ENCODE measurements around the gene THRB.

THRB gene

DNA sequence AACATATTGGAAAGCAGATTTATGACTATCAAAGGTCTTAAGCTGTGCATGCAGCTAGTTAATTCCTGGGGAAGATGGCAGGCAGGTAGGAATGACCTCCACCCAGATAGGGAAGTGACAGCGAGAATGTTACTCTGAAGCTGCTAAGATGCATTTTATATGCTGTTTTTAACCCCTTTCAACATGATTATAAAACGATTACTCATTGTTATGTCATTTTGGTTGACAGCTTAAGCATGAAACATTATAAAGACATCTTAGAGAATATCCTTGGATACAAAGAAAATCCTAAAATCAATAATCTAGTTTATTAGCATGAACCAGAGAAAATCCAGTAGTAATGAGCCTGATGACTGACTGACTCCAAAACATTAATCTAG lies 329.1 kb downstream of the THRB start:
- no peak for DNase-seq (ENCODE audit: low read depth, low spot score)
- no peaks in the 10 kb centered on the region for H3K9me3 ChIP-seq (ENCODE audit: insufficient read depth, low read length)
- peaks cover 4% of the 10 kb centered on the region for H3K4me1 ChIP-seq (ENCODE audit: insufficient read depth, insufficient read length)
- no peak for TF ChIP-seq YY1 (IDR thresholded peaks at IDR 0.05; ENCODE audit: insufficient read depth, insufficient read length)
- TF ChIP-seq ZNF274 (IDR thresholded peaks at IDR 0.05; ENCODE audit: low read depth, low read length): no peak
- no peak for TF ChIP-seq SUZ12 (IDR thresholded peaks at IDR 0.05; ENCODE audit: extremely low read depth, insufficient read depth, insufficient read length)
- no peaks in the 10 kb centered on the region for H3K36me3 ChIP-seq (ENCODE audit: insufficient read depth, insufficient read length, low read length)
- H3K27me3 ChIP-seq (ENCODE audit: insufficient read depth, insufficient read length): no peaks in the 10 kb centered on the region
- H3K4me3 ChIP-seq (ENCODE audit: insufficient read length, low read depth): no peak overlapping the region
- no peak overlapping the region for H3K9ac ChIP-seq (ENCODE audit: insufficient read length, low read depth)

DNA sequence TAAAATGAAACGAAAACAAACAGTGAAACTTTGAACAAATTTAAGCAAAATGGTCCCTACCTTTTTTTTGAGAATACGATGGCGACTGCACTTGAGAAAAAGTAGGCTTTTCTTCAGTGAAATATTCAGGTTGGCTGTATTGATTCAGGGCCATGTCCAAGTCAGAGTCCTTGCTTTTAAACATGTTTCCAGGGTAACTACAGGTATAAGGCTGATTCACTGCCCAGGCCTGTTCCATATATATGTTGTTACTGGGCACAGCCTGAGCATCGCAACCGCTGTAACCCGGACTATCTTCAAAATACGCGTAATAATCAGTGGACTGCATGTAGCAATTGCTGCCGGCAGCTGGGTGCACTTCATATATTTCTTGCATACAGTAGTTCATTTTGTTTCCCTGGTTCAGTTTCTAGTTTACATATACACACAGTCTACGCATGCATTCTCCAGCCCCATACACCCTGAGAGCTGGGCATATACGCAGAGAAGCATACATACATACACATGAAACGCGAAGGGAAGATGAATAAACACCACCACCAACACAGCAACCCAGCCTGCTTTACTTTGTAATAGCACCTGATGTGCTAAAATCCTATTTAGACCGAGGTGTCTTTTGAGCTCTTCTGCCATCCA lies 329.6 kb downstream of the THRB start:
- no peaks in the 10 kb centered on the region for H3K9me3 ChIP-seq (ENCODE audit: insufficient read depth, low read length)
- no peak overlapping the region for H3K9ac ChIP-seq (ENCODE audit: insufficient read length, low read depth)
- DNase-seq (ENCODE audit: low read depth, low spot score): no peak
- no peaks in the 10 kb centered on the region for H3K36me3 ChIP-seq (ENCODE audit: insufficient read depth, insufficient read length, low read length)
- TF ChIP-seq SUZ12 (IDR thresholded peaks at IDR 0.05; ENCODE audit: extremely low read depth, insufficient read depth, insufficient read length) (no peak), YY1 (IDR thresholded peaks at IDR 0.05; ENCODE audit: insufficient read depth, insufficient read length) (no peak), ZNF274 (IDR thresholded peaks at IDR 0.05; ENCODE audit: low read depth, low read length) (no peak)
- H3K4me3 ChIP-seq (ENCODE audit: insufficient read length, low read depth): no peak overlapping the region
- H3K27me3 ChIP-seq (ENCODE audit: insufficient read depth, insufficient read length): no peaks in the 10 kb centered on the region
- peaks cover 5% of the 10 kb centered on the region for H3K4me1 ChIP-seq (ENCODE audit: insufficient read depth, insufficient read length)

DNA sequence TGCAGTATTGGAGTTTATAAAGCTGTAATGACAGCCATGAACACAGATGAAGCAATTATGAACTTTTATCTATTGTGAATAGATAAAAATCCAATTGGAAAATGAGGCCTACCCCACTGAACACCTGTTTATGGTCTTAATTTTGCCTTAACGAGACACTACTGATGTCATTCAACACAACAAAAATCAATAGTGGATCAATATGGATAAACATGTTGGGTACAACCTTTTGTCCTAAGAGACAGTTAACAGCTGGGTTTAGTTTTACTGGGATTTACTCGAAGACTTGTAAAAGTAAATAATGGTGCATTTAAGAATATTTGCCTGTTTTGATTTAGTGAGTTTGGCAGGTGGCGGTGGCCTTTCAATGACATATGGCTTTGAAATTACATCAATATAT lies 331.7 kb downstream of the THRB start:
- Histone ChIP-seq H3K27me3 (ENCODE audit: insufficient read depth, insufficient read length) (no peaks in the 10 kb centered on the region), H3K36me3 (ENCODE audit: insufficient read depth, insufficient read length, low read length) (no peaks in the 10 kb centered on the region), H3K9me3 (ENCODE audit: insufficient read depth, low read length) (no peaks in the 10 kb centered on the region), H3K4me3 (ENCODE audit: insufficient read length, low read depth) (no peak overlapping the region), H3K4me1 (ENCODE audit: insufficient read depth, insufficient read length) (peaks cover 5% of the 10 kb centered on the region), H3K9ac (ENCODE audit: insufficient read length, low read depth) (no peak overlapping the region)
- no peak for DNase-seq (ENCODE audit: low read depth, low spot score)
- TF ChIP-seq YY1 (IDR thresholded peaks at IDR 0.05; ENCODE audit: insufficient read depth, insufficient read length): no peak
- TF ChIP-seq SUZ12 (IDR thresholded peaks at IDR 0.05; ENCODE audit: extremely low read depth, insufficient read depth, insufficient read length): no peak
- TF ChIP-seq ZNF274 (IDR thresholded peaks at IDR 0.05; ENCODE audit: low read depth, low read length): no peak

DNA sequence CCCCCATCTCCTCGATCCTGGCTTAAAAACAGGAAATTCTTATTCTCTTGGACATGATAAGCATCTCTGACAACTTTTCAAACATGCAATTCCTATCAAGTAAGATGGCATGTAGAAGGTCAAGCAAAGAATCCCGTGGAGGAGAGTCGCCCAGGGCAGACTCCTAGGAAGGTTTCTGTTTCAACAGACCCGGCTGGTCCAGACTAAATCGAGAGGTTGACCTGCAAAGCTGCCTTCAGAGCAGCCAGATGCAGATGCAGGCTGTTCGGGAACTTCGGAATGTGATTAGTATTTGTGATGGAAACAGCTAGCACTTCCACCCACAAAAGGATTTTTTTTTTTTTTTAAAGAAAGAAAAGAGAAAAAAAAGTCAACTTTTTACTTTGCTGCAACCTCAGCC lies 332.8 kb downstream of the THRB start:
- Histone ChIP-seq H3K4me1 (ENCODE audit: insufficient read depth, insufficient read length) (peaks cover 5% of the 10 kb centered on the region), H3K36me3 (ENCODE audit: insufficient read depth, insufficient read length, low read length) (no peaks in the 10 kb centered on the region), H3K9me3 (ENCODE audit: insufficient read depth, low read length) (no peaks in the 10 kb centered on the region), H3K27me3 (ENCODE audit: insufficient read depth, insufficient read length) (no peaks in the 10 kb centered on the region), H3K4me3 (ENCODE audit: insufficient read length, low read depth) (no peak overlapping the region), H3K9ac (ENCODE audit: insufficient read length, low read depth) (no peak overlapping the region)
- peak; percentile 77 for DNase-seq (ENCODE audit: low read depth, low spot score)
- no peak for TF ChIP-seq ZNF274 (IDR thresholded peaks at IDR 0.05; ENCODE audit: low read depth, low read length)
- TF ChIP-seq SUZ12 (IDR thresholded peaks at IDR 0.05; ENCODE audit: extremely low read depth, insufficient read depth, insufficient read length): no peak
- TF ChIP-seq YY1 (IDR thresholded peaks at IDR 0.05; ENCODE audit: insufficient read depth, insufficient read length): no peak

DNA sequence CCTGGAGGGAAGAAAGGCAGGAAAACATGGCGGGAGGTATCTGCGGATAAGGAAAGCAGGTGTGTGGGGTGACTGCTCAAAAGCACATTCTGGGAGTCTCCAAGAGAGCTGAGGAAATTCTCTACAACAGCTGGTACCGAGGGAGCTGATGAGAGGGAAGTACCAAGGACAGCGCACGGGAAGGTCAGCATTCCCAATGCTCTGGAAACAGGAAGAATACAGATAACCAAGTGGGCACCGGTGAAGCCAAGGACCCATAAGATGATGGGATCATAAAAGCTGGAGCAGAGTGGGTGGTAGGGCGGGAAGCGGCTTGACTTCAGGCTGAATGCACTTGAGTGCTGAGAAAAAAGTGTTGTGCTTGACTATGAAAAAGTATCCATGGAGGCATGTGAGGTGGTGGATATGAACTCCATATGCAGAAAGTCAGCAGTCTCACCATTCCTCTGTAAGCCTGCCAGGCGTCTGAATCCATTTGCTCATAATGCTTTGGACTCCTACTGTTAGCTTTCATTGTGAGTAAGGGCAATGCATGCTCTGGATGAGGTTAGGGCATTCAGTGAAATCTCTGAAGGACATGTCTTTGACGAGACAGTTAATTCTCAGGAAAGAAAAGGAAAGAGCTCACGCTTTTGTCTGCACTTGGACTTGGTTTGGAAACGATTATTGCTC lies 334.1 kb downstream of the THRB start:
- Histone ChIP-seq H3K4me1 (ENCODE audit: insufficient read depth, insufficient read length) (peaks cover 8% of the 10 kb centered on the region), H3K9me3 (ENCODE audit: insufficient read depth, low read length) (no peaks in the 10 kb centered on the region), H3K9ac (ENCODE audit: insufficient read length, low read depth) (no peak overlapping the region), H3K4me3 (ENCODE audit: insufficient read length, low read depth) (no peak overlapping the region), H3K36me3 (ENCODE audit: insufficient read depth, insufficient read length, low read length) (no peaks in the 10 kb centered on the region), H3K27me3 (ENCODE audit: insufficient read depth, insufficient read length) (no peaks in the 10 kb centered on the region)
- no peak for DNase-seq (ENCODE audit: low read depth, low spot score)
- TF ChIP-seq ZNF274 (IDR thresholded peaks at IDR 0.05; ENCODE audit: low read depth, low read length) (no peak), SUZ12 (IDR thresholded peaks at IDR 0.05; ENCODE audit: extremely low read depth, insufficient read depth, insufficient read length) (no peak), YY1 (IDR thresholded peaks at IDR 0.05; ENCODE audit: insufficient read depth, insufficient read length) (no peak)

DNA sequence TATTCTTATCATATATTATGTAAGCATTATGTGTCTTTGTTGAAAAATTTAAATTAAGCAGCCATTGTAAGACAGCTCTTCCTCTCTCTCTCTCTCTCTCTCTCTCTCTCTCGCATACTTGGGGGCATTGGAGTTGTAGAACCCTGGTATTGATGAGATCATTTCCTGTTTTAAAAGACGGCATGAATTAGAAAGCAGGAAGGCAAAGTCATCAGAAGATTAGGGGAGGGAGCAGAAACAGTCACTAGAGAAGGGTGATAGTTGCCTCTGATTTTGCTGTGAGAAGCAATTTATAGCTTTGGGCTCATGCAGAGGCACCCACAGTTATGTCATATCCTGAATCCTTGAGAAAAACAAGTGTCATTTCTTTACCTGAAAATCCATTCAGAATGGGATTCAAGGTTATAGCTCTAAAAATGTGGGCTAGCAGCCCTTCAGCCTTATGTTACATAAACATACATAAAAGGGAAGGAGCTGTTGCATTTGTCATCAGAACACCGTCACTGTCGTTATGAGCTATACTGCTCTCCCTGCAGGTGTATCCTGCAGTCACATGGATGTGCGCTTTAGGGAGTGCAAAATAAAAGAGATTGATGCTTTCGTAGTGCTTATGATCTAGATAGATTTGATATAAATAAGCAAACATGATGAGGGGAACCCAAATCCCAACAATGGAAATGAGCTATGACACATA lies 335.7 kb downstream of the THRB start:
- Histone ChIP-seq H3K27me3 (ENCODE audit: insufficient read depth, insufficient read length) (no peaks in the 10 kb centered on the region), H3K36me3 (ENCODE audit: insufficient read depth, insufficient read length, low read length) (no peaks in the 10 kb centered on the region), H3K4me3 (ENCODE audit: insufficient read length, low read depth) (no peak overlapping the region), H3K9ac (ENCODE audit: insufficient read length, low read depth) (no peak overlapping the region), H3K4me1 (ENCODE audit: insufficient read depth, insufficient read length) (peaks cover 8% of the 10 kb centered on the region), H3K9me3 (ENCODE audit: insufficient read depth, low read length) (no peaks in the 10 kb centered on the region)
- DNase-seq (ENCODE audit: low read depth, low spot score): no peak
- TF ChIP-seq SUZ12 (IDR thresholded peaks at IDR 0.05; ENCODE audit: extremely low read depth, insufficient read depth, insufficient read length) (no peak), ZNF274 (IDR thresholded peaks at IDR 0.05; ENCODE audit: low read depth, low read length) (no peak), YY1 (IDR thresholded peaks at IDR 0.05; ENCODE audit: insufficient read depth, insufficient read length) (no peak)

DNA sequence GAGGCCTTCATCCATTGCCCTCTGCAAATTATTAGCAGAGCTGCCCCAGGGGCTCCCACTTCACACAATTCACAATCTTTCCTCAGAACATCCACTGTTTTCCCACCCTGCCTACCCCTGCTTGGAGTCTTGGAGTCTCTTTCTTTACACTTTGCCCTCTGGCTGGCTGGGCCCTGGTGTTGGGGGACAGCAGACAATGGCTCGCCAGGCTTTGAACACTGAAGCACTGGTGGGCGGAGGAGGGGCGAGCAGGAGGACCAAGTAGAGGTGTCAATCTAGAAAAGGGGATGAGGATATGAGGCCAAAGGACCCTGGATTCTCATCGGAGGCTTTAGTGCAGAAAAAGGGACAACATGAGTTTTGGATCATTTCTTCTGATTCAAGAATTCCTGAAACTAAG lies 337.5 kb downstream of the THRB start:
- H3K4me1 ChIP-seq (ENCODE audit: insufficient read depth, insufficient read length): peaks cover 8% of the 10 kb centered on the region
- H3K9me3 ChIP-seq (ENCODE audit: insufficient read depth, low read length): no peaks in the 10 kb centered on the region
- TF ChIP-seq ZNF274 (IDR thresholded peaks at IDR 0.05; ENCODE audit: low read depth, low read length) (no peak), YY1 (IDR thresholded peaks at IDR 0.05; ENCODE audit: insufficient read depth, insufficient read length) (no peak), SUZ12 (IDR thresholded peaks at IDR 0.05; ENCODE audit: extremely low read depth, insufficient read depth, insufficient read length) (no peak)
- H3K9ac ChIP-seq (ENCODE audit: insufficient read length, low read depth): no peak overlapping the region
- no peak for DNase-seq (ENCODE audit: low read depth, low spot score)
- H3K36me3 ChIP-seq (ENCODE audit: insufficient read depth, insufficient read length, low read length): no peaks in the 10 kb centered on the region
- H3K4me3 ChIP-seq (ENCODE audit: insufficient read length, low read depth): no peak overlapping the region
- no peaks in the 10 kb centered on the region for H3K27me3 ChIP-seq (ENCODE audit: insufficient read depth, insufficient read length)

Measured in NT2/D1 (cell line).